ENCODE results near the gene KIF23.
"Not testable (repeated sequence)": the region's sequence is repeated elsewhere in the genome, so short reads cannot be mapped to it uniquely, and the experiment has no call there.

The KIF23 gene

DNA sequence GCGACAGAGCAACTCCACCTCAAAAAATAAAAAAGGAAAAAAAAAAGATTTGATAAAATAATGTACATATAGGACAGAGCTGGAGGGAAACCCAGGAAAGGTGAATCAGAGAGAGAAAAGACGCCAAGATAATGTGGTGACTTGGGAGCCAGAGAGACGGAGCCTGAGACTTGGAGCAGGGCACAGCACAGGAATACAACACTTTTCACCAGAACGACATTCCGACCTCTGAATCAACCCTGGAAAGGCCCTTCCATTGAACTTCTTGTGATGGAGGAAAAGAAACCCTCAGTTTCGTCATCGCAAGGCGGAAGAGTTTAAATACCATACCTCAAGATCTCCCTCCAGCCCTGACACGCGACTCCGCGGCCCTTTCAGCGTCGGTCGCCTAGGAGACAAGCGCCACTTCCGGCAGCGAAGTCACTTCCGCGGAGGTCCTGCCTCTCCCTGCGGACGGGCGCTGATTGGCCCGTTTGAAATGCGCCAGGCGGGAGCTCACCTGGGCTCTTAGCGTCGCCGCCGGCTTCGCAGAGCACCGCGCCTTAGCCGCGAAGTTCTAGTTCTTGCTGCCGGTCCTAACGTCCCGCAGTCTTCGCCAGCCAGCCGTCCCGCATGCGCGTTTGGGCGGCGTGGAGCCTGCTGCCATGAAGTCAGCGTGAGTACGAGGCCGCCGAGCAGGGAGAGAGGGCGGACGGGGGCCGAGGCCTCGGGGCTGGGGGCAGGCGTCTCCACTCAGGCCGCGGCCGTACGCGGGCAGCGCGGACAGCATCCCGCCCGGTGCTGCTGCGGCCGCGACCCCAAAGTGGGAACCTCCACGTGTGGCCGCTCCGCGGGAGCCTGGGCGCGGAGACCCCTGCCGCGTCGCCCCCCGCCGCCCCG, at the start of gene KIF23:
Gene KIF23, plus strand, starts transcription at position 528 of the 879 bp plus-strand sequence. Its CDS starts 117 bp downstream, at position 645.
- peak; percentile 94 for DNase-seq

DNA sequence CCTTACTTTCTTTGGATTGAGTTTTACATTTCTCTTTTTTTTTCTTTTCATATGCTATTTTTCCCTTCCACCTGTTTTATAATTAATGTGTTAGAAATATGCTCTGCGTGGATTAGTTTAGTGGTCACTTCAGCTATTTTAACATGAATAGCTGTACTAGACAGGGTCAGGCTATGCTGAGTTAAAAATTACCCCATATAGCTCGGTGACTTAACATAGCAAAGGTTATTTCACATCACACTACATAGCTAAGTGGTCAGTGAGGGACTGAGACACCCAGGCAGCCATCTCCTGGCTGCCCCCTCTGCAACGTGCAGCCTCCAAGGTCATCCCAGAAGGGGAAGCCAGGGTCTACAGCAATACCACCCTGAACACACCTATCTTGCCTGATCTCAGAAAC, 46.9 kb upstream of the KIF23 start:
- no peak for DNase-seq

DNA sequence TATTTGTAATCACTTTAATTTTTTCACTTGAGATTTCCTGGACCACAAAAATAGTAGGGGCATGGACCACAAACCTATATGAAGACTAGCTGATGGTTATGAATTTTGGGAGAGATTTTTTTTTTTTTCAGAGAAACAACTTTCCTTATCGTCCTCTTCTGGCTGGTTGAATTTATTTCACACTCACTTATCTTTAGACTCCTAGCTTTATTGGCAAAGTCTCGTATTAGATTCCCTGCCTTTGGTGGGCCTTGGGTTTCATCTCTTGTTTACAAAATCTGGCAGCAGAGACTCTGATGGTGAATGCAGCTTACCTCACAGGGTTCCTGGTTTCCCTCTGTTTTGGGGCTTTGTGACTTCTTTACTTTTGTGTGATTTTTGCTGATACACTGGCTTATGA, 44.5 kb upstream of the KIF23 start:
- no peak for DNase-seq

DNA sequence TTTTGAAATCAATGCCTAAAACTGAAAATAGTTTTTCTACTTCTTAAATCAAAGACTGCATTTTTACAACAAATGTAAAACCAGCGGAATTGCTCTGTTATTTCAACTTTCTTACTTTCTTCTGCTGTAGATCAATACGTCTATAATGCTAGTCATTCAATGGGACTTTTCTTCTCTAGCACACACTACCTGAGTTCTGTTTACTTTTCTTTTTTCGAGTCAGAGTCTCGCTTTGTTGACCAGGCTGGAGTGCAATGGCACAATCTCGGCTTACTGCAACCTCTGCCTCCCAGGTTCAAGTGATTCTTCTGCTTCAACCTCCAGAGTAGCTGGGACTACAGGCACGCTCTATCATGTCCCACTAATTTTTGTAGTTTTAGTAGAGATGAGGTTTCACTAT, 40.7 kb upstream of the KIF23 start:
- DNase-seq, result no peak

DNA sequence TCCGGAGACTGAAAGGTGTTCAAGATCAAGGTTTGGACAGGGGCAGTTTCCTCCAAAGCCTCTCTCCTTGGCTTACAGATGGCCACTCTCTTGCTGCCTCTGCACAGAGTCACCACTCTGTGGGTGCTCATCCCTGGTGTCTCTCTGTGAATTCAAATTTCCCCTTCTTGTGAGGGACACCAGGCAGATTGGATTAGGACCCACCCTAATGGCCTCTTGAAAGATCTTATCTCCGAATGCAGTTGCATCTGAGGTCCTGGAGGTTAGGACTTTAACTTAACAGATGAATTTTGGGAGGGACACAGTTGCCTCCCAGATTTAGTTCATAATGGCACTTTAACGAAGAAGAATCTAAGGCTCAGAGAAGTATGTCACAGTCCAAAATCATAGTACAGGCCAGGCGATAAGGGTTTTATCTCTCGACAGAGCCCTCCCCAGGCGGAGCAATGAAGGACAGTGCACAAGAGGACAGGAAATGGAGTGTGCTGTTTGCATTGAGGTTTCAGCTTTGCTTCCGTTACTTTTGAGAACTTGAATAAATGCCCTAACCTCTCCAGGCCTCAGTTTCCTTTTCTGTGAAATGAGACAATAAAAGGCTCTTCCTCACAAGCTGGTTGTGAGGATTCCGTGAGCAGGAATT, 38.9 kb upstream of the KIF23 start:
- DNase-seq, result peak; percentile 36

DNA sequence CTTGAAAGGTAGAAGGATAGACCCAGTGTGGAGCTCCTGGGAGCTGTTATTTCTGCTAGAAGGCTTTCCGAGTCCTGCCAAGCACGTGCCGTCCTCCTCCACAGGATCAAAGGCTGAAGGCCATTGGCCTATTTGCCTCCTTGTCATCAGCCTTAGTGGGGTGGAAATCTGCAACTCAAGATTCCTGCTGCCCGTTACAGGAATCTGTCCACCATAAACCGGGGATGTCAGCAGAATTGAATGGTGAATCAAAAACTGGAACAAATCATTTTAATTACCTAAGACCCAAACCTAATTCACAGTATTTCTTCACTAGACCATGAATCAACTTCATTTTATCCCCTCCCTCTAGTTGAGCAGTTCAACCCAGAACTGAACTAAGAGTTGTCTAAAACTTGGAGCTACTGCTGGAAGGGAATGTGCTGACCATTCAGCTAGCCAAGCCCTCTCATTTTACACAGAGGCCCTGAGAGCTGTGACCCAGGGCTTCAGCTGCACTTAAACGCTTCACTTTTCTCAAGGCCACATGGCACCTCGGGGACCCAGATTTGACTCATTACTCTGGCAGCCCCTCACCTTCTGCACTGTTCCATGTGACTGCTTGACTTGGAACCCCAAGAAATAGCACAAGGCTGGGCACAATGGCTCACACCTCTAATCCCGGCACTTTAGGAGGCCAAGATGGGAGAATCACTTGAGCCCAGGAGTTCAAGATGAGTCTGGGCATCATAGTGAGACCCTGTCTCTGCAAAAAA, 36.8 kb upstream of the KIF23 start:
- no peak for DNase-seq

DNA sequence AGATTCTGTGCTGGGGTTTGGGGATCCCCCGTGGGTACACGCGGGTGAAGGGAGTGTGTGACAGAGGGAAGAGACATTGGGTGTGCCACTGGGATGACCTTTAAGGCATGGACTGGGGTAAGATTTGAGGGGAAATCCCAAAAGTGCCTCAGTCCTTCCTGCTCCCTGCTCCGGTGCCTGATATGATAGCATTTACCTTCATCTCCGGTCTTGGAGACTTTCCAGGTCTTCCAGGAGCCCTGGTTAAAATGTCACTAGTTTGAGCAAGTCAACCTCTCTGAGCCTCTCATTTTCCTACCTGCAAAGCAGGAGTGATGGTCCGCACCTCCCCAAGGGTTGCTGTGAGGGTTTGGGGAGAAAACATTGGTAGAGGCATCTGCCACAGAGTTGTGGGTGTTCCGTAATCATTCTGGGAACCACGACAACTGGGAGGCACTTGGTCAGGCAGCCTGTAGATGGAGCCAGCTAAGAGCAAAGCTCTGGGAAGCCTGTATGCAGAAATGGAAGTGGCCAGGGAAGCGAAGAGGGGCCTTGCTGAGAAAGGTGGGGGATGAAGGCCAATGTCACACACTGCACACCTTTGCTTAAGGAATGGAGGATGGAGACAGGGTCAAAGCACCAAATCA, 33.9 kb upstream of the KIF23 start:
- DNase-seq, result no peak

DNA sequence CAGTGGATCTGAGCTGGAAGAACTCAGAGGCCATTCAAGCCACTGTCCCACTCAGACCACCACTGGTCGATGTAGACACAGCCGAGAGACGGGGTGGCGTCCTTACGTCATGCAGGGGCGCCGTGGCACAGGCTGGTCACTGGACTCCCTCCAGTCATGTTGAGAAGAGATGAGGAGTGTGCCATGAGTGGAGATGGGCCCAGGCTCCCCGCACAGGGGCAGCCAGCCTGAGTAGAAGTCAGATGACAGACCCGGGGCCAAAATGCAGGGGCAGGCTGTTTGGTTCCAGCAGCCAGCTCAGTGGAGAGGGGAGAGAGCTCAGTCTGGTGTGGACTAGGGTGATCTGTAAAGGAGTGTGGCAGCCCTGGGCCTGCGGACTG, 33.4 kb upstream of the KIF23 start:
- no peak for DNase-seq

DNA sequence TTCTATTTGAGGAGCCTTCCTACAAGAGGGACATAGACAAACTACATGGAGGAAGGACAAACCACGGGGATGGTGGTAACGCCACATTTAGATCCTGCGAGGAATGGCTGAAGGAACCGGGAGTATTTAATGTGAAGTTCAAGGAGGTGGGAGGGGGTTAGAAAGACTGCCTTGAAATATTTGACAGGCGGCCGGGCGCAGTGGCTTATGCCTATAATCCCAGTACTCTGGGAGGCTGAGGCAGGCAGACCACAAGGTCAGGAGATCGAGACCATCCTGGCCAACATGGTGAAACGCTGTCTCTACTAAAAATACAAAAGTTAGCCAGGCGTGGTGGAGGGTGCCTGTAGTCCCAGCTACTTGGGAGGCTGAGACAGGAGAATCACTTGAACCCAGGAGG, 32.0 kb upstream of the KIF23 start:
- DNase-seq, result not testable (repeated sequence)

DNA sequence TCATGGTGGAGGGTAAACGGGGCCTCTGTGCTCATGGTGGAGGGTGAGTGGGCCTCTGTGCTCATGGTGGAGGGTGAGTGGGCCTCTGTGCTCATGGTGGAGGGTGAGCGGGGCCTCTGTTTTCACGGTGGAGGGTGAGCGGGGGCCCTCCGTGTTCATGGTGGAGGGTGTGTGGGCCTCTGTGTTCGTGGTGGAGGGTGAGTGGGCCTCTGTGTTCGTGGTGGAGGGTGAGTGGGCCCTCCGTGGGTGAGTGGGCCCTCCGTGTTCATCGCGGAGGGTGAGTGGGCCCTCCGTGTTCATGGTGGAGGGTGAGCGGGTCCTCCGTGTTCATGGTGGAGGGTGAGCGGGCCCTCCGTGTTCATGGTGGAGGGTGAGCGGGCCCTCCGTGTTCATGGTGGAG, 30.1 kb upstream of the KIF23 start:
- DNase-seq, result not testable (repeated sequence)

DNA sequence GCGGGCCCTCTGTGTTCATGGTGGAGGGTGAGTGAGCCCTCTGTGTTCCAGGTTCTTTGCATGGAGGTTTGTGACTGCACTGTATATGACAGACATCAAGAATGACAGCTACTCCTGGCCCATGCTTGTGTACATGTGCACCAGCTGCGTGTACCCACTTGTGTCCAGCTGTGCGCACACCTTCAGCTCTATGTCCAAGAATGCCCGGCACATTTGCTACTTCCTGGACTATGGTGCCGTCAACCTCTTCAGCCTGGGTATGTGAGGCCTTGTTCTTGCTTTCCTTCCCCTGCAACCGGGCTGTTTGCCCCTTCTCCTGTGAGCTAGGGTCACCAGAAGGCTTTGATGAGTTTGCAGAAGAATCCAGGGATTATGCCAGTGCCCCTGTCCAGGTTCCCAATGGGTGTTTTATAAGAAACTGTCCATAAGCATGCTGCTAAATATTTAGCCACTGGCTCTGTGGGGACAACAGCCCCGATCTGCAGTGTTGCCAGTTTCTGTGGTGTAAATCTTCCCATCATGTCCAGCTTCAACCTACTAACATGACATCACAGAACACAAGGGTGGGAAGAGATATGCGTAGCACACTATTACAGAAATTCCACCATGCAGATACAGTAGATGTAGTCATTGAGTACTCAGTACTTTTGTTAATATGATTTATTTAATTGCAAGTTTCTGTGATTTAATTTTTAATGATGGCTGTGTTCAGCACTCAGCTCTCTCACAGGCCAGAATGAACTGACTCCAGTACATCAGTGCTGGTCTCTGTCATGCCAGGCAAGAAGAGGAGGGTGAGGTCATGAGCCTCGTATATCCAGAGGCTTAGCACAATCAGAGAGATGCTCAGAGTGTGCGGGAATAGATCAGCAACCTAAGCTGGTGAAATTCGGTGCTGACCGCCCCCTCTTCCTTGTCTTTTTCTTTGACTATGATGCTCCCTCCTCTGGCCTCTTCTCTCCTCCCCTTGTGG, 29.2 kb upstream of the KIF23 start:
- no peak for DNase-seq

DNA sequence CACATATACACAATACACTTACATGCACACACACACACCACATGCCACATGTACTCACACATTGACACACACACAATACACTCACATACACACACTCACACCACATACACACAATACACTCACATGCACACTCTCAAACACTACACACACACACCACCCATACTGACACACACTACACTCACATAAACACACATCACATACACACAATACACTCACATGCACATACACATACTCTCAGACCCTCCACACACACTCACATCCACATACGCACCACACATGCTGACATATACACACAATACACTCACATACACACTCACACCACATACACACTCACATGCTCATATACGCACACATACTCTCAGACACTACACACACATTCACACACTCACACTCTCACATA, 28.3 kb upstream of the KIF23 start:
- DNase-seq, result no peak

DNA sequence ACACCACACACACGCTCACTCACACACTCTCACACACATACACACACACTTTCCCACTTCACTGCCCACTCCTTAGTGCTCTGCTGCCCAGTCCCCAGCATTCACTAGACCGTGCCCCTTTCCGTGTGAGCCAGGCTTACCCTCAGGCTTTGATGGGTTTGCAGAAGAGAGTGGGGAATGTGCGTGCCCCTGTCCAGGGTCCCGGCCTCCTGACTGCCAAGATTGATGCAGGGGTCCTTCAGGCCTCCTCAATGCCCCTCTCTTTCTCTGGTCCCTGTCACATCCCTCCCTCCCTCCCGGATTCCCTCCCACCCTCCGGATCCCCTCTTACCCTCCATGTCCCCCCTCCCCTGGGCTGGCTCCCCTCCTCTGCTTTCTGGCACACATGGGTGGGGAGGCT, 27.9 kb upstream of the KIF23 start:
- no peak for DNase-seq

DNA sequence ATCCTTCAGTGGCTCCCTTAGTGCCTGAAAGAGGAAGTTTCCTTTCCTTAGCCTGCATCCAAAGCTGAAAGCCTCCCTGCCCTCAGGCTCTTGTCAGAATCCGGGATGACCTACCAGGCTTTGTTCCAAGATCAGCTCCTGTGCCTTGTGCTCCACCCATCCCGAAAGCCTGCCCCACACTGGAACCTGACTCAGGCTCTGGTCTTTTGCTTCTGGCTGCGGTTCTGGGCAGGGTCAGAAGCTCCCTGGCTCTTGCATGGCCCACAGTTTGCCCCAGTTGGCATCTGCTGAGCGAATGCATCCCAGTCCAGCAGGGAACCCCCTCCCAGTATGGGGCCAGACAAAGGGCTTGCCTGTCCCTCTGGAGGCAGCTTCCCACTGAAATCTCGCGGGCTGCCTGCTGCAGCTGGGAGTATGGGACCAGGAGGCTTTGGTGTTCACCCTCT, 25.9 kb upstream of the KIF23 start:
- no peak for DNase-seq

DNA sequence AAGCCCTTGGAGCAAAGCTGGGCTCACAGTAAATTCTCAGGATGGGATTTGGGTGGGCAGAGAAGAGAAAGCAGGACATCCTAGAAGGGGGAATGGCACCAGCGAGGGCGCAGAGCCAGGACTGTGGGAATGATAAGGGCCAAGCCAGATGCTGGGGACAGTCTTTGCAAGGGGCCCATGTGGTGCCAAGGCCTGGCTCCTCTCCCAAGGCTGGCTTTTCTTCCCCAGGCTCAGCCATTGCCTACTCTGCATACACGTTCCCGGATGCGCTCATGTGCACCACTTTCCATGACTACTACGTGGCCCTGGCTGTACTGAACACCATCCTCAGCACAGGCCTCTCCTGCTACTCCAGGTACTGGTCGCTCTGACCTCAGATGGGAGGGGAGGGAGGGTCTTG, 24.7 kb upstream of the KIF23 start:
- DNase-seq, result no peak

DNA sequence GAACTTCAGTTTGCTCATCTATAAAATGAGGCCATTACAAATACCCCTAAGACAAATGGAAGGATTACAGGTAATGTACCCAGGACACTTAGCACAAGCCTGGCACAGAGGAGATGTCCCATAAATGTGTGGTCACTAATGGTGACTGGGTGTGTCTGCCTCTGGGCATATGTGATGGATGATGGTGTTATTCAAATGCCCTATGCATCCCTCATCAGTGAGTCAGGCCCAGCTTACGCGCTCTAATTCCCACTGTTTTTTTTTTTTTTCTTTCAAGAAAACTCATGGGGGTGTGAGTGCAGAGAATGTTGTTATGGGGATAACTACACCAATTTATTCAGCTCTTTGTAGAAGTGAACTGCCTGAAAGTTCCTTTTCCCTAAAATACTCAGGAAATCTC, 23.6 kb upstream of the KIF23 start:
- DNase-seq, result no peak

DNA sequence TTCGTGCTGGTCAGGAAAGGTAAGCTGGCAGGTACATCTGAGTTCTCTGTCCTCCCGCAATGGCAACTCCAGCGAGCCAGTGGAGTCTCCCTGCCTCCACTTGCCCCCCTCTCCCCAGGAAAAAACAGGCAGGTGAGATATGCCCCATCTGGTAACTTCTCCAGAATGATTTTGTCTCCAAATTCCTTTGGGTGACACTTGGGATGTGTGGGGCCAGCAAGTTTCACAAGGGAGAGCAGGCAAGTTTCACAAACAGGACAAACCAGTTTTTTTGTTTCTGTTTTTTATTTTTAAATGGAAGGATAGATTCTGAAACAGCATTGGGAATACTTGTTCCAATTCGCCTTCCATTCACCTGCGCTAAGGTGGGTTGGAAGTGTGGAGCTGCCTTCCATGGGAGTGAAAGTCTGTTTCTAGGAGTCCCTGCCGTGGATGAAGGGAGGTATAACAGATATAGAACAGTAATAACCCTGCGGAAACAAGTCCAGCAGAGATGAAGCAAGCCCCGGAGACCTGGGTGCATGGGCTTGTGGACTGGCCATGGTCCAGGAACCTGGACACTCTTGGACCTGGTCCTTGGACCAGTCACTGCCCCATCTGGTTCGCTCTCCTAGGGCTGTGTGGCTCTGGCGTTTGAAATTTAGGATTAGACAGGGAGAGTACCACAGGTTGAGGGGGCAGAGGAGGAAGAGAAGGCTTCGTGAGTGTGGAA, 22.9 kb upstream of the KIF23 start:
- DNase-seq, result no peak

DNA sequence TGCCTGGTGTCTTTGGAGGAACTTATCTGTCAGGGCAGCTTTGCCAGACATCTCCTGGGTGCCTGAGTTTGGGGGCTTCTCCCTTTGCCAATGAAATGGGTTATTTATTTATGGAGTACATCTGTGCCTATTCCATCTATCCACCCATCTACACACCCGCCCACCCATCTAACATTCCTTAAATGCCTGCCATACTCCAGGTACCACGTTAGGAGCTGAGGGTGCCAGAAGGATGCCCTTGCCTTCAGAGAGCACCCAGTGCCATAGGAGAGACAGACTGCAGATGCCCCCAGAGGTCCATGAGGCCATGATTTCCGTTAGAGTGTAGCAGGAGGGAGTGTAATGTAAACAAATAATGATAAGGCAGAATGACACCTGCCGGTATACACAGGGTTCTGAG, 21.8 kb upstream of the KIF23 start:
- no peak for DNase-seq

DNA sequence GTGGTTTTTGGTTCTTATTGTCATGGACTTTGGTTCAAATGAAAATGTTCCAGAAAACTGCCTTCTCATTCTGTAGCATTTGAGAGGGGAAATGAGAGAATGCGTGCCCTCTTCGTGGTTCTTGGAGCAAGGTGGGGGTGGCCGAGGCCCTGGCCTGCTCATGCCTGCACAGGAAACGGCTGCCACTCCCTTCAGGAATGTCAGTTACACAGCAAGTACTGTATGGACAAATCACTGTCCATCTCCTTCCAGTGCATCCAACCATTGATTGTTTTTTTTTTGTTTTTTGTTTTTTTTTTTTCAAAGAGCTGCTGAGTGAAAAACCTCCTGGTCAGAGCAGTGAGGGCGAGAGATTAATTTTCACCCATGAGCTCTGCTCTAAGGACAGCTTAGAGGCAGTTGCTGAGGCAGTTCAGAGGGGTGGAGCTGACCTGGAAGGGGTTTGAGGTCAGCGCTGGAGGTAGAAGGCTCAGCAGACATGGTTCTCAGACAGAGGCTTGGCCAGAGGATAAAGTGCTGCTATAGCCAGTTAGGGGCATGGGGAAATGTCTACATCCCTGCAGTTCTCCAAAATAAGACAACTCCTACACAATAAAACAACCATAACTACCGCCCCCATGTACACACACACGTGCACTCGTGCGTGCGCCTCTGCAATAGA, 20.2 kb upstream of the KIF23 start:
- DNase-seq, result no peak

DNA sequence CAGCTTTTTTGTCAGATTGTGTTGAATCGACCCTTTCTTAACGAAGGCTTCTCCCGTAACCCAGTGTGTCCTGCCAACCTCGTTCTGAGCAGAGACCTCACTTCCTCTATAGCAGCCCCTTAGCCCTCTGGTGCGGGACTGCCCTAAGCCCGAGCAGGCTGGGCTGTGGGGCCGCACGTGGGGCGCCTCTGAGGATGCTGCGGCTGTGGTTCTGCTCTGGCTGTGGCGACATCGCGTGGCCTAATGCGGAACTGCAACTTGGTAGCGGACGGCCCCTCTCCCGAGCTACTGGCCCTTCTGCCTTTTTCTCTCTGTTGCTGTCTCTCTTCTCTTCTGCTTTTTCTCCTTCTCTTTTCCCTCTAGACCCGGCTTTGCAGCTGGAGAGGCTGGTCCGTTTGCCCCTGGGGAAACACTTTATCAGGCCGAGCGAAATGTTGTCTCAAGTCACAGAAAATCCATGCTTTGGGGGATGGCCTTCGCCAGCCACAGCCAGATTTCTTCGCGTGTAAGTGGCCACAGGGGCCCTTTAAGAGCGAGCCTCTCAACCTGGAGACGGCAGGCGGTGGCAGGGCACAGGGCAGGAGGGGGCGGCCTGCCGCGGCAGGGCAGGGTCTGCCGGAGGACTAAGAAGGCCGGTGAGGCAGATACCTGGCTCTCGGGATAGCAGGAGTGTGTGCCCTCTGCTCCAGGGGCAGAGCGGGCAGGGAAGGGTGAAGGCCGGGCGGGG, 19.4 kb upstream of the KIF23 start:
- peak; percentile 70 for DNase-seq

Measured in hematopoietic multipotent progenitor cell treated with erythropoietin and hydrocortisone succinate and interleukin-3 and kit ligand, for 8 days (in vitro differentiated cells).